Measurements from ENCODE around the gene UBB. TPM values are rescaled to one million over a fixed set of nuclear protein-coding genes. Genes with fewer than 3 reads are reported as not detected.
"Not testable (repeated sequence)": the region's sequence is repeated elsewhere in the genome, so short reads cannot be mapped to it uniquely, and the experiment has no call there.

Gene UBB
- total RNA-seq, 3 donors from 2014 or later = 1,560 to 1,757 (median 1,606) TPM

DNA sequence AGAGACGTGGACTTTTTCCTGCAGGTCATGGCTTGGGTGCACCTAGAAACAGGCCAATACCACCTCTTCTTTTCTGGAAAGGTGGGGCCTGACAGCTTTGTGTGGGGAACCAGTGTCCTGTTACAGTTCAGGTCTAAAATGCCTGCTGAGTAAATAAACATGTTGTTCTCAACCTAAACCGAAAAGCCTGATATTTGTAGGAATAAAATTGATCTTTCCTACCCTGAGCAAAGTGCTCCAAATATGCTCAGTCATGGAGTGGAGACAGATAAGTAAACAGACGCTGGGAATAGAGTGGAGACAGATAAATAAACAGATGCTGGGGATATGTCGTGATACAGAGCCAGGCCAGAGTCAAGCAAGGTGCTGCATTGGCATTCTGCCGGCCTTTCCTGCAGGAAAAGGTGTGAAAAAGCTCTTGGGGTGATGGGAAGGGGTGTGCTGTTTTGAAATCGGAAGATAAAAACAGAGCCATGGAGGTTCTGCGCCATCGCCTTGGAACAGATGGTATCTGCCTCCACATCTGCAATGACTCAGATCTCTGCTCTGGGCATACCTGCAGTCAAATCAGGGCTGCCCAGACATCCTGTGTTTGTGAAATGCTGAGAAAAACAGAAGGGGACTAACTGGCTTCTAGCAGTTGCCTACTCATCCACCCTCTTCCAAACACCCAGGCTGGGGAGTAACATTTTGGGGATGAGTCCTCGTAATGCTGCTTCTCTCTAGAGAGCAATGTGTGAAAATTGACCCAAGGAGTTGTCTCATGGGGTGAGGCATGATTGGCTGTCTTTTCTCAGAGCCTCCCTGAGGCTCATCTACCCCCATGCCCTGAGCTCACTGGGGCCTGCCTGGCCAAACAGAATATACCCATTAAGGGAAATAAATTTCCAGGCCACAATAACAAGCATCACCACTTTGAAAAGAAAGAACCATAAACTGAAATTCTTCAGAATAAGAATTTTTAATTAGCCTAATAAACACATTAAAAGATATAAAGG is 17.7 kb downstream of the UBB start:
- TF ChIP-seq, protein P1, sequence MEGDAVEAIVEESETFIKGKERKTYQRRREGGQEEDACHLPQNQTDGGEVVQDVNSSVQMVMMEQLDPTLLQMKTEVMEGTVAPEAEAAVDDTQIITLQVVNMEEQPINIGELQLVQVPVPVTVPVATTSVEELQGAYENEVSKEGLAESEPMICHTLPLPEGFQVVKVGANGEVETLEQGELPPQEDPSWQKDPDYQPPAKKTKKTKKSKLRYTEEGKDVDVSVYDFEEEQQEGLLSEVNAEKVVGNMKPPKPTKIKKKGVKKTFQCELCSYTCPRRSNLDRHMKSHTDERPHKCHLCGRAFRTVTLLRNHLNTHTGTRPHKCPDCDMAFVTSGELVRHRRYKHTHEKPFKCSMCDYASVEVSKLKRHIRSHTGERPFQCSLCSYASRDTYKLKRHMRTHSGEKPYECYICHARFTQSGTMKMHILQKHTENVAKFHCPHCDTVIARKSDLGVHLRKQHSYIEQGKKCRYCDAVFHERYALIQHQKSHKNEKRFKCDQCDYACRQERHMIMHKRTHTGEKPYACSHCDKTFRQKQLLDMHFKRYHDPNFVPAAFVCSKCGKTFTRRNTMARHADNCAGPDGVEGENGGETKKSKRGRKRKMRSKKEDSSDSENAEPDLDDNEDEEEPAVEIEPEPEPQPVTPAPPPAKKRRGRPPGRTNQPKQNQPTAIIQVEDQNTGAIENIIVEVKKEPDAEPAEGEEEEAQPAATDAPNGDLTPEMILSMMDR (IDR thresholded peaks at IDR 0.05) = no peak
- Histone ChIP-seq H3K4me3 (no peak overlapping the region), H3K4me1 (ENCODE audit: low read depth) (no peaks in the 10 kb centered on the region), H3K9me3 (no peaks in the 10 kb centered on the region), H3K36me3 (ENCODE audit: low read depth) (no peaks in the 10 kb centered on the region)
- ATAC-seq (no peak), DNase-seq (no peak)
- intact Hi-C loops (cut with DNase I, micrococcal nuclease) = no loop called here

DNA sequence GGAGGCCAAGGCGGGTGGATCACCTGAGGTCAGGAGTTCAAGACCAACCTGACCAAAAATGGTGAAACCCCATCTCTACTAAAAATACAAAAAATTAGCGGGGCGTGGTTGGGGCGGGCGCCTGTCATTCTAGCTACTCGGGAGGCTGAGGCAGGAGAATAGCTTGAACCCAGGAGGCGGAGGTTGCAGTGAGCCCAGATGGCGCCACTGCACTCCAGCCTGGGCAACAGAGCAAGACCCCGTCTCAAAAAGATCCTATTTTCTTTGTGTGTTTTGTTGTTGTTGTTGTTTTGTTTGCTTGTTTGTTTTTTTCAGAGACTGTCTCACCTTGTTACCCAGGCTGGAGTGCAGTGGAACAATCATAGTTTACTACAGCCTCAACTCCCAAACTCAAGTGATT is 23.0 kb downstream of the UBB start:
- H3K9me3 ChIP-seq; H3K4me3 ChIP-seq; ATAC-seq; intact Hi-C loops (cut with DNase I, micrococcal nuclease); H3K36me3 ChIP-seq (ENCODE audit: low read depth); DNase-seq: not testable (repeated sequence)
- peaks cover 11% of the 10 kb centered on the region for H3K4me1 ChIP-seq (ENCODE audit: low read depth)

DNA sequence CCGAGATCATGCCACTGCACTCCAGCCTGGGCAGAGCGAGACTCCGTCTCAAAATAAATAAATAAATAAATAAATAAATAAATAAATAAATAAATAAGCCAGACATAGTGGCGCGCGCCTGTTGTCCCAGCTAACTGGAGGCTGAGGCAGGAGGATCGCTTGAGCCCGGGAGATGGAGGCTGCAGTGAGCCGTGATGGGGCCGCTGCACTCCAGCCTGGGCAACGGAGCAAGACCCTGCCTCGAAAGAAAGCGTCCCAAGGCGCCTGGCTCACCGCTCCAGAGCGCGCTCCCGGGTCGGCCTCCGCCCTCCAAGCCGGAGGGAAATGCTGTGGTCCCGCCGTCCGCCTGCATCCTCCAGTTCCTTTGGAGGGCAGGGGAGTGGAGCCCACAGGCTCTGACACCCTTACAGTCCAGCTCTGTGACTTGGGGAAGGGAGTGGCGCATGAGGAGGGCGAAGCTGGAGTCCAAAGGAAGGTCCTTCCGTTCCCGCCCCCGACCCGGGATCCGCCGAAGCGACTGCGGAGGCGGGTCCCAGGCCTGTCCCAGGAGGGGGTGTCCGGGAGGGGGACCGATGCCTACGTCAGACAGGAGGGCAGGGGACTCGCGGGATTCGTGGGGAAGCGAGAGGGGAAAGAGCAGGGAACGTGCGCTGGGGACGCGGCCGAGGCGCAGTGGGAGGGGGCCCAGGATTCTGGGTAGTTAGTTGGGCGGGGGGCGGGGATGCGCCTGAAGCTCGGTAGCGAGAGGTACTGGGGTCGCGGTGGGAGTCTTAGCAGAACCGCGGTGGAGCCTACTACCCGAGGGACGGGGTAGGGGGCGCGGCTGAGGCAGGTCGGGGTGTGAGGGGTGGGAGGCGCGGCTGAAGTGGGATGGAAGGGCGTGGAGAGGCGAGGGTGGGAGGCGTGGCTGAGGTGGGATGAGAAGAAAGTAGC is 26.1 kb downstream of the UBB start:
- DNase-seq = peak in 1 of 3 donors; percentile 55
- Histone ChIP-seq H3K4me1 (ENCODE audit: low read depth) (peaks cover 11% of the 10 kb centered on the region), H3K36me3 (ENCODE audit: low read depth) (no peaks in the 10 kb centered on the region), H3K4me3 (no peak overlapping the region), H3K9me3 (no peaks in the 10 kb centered on the region)
- TF ChIP-seq, protein P1 (IDR thresholded peaks at IDR 0.05) = no peak
- intact Hi-C loops (cut with DNase I, micrococcal nuclease) = no loop called here
- peak; percentile 60 for ATAC-seq

DNA sequence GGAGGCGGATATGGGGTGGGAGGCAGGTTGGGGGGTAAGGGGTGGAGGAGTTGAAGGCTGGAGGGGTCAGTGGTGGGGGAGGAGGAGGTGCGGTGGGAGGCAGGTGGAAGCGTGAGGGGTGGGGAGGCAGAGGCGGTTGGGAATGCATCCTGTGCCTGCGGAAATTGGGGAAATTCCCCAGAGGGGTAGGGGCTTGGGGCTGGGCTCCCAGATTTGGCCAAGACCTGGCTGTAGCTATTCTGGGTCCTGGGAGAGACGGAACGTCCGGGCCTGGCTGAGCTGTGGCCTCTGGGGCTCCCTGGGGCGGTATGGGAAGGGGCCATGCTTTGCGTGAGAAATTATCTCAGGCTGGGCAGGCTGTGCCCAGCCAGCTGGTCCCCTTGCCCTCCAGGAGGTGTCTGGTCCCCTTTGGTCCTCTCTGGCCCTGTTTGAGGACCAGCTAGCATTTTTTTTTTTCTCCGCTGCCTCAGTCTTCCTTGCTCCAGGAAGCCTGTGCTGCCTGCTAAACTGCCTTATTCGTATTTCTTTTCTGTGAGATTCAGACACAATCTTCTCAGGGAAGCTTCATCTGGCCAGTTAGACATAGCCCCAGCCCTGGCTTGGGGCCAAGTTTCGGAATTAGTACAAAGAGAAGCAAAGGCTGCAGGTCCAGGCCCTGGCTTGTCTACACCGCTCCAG is 27.2 kb downstream of the UBB start:
- intact Hi-C loops (cut with DNase I, micrococcal nuclease) = no loop called here
- H3K4me3 ChIP-seq = no peak overlapping the region
- no peaks in the 10 kb centered on the region for H3K36me3 ChIP-seq (ENCODE audit: low read depth)
- peaks cover 11% of the 10 kb centered on the region for H3K4me1 ChIP-seq (ENCODE audit: low read depth)
- ATAC-seq (peak; percentile 61), DNase-seq (peak in 2 of 3 donors; percentile 55 to 83)
- TF ChIP-seq, protein P1 (IDR thresholded peaks at IDR 0.05) = no peak
- H3K9me3 ChIP-seq = no peaks in the 10 kb centered on the region

DNA sequence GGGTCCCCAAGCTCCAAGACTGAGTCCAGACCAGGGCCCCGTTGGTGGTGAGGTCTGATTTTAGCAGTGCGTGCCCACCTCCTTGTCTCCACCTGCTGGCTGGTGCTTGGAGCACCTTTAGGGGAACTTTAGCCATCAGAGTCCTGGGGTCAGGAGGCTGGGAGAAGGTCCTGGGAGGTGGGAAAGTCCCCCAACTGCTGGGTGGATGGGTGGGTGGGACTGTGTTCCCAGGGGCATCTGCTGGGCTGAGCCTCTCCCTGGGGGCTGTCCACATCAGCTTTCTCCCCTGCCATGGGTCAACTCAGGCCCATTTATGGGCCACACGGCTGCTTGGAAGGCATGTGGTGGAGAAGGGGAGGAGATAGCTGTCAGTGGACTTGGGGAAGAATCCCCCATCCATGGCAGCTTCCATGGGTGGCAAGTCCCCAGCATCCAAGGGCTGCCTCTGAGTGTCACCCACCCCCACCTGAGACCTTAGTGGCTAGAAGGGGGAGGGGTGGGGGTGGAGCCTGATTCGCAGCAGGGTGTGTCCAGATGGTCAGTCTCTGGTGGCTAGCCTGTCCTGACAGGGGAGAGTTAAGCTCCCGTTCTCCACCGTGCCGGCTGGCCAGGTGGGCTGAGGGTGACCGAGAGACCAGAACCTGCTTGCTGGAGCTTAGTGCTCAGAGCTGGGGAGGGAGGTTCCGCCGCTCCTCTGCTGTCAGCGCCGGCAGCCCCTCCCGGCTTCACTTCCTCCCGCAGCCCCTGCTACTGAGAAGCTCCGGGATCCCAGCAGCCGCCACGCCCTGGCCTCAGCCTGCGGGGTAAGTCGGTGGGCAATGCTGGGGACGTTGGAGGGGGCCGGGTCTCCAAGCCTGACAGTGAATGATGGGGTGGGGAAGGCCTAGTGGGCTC is 34.4 kb downstream of the UBB start, which contains the start of gene TRPV2:
TRPV2 (plus strand) TSS at position 541 of the 894 bp plus-strand sequence. CDS start 2,098 bp downstream, outside the sequence.
- DNase-seq = peak; percentile 67 to 83 (median 69)
- no peaks in the 10 kb centered on the region for H3K9me3 ChIP-seq
- peak; percentile 69 for ATAC-seq
- TF ChIP-seq, protein P1 (IDR thresholded peaks at IDR 0.05) = peak; percentile 21
- H3K4me3 ChIP-seq = peak within 1 kb of the TSS; percentile 22
- no peaks in the 10 kb centered on the region for H3K36me3 ChIP-seq (ENCODE audit: low read depth)
- intact Hi-C loops (cut with DNase I, micrococcal nuclease) = no loop called here
- peaks cover 14% of the 10 kb centered on the region for H3K4me1 ChIP-seq (ENCODE audit: low read depth)

All from mucosa of descending colon (tissue), 3 donors.